ENCODE data around the gene IFNA21.
"Not testable (repeated sequence)": the region's sequence is repeated elsewhere in the genome, so short reads cannot be mapped to it uniquely, and the experiment has no call there.

Gene IFNA21

GRCh38 chr9:21154018-21154608, 12.3 kb downstream of the IFNA21 start:
- no peak overlapping the region for H3K27ac ChIP-seq
- TF ChIP-seq CTCF (IDR thresholded peaks at IDR 0.05) (peak; percentile 57), ZFX (IDR thresholded peaks at IDR 0.05; ENCODE audit: borderline replicate concordance) (no peak)

GRCh38 chr9:21153336-21154017, 13.0 kb downstream of the IFNA21 start:
- TF ChIP-seq ZFX (IDR thresholded peaks at IDR 0.05; ENCODE audit: borderline replicate concordance) (no peak), CTCF (IDR thresholded peaks at IDR 0.05) (no peak)
- H3K27ac ChIP-seq: no peak overlapping the region

DNA sequence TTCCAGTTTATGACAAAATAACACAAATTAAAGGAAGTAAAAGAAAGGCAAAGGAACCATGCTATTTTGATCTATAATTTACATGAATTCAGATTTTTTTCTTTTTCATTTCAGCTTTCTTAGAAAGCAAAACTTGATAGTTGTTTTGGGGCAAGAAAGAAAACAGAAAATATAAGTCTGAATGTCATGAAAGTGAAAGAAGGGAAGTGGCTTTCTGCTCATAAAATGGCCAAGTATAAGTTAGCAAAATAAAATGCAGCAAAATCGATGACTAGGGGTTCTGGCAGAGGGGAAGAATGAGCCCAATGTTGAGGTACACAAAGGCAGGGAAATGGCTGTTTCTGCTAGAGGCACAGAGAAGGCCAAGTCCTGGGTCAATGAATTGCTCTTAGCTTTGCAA, 21.9 kb downstream of the IFNA21 start:
- TF ChIP-seq ZFX (IDR thresholded peaks at IDR 0.05; ENCODE audit: borderline replicate concordance) (no peak), CTCF (IDR thresholded peaks at IDR 0.05) (no peak)
- H3K27ac ChIP-seq: no peak overlapping the region

DNA sequence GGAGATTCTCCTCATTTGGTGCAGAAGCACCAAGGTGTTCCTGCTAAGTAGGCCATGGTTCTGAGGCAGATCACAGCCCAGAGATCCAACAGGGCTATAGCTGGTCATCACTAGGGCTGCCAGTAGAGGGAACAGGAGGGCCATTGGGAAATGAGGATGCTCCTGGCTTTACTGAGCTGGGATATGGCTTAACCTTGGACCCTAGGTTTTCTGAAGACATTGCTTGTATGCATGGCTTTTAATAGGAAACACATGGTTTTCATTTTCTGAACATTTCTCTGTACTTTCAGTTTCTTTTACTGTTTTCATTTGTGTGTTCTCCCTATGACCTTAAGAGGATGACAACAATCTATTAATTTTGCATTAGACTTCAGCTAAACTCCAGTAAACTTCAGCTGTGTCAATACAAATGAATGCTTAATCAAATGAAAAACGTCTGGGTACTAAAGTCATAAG, 25.0 kb downstream of the IFNA21 start, which contains the start of gene IFNW1:
TSS of gene IFNW1 (minus strand) at position 406 of the 456 bp plus-strand sequence. CDS start at position 144, 262 bp downstream.
- no peak for TF ChIP-seq ZFX (IDR thresholded peaks at IDR 0.05; ENCODE audit: borderline replicate concordance)
- peak; percentile 26; the same call in 1 of the 2 replicates for TF ChIP-seq CTCF (IDR thresholded peaks at IDR 0.05)
- H3K27ac ChIP-seq: no peak within 1 kb of the TSS

DNA sequence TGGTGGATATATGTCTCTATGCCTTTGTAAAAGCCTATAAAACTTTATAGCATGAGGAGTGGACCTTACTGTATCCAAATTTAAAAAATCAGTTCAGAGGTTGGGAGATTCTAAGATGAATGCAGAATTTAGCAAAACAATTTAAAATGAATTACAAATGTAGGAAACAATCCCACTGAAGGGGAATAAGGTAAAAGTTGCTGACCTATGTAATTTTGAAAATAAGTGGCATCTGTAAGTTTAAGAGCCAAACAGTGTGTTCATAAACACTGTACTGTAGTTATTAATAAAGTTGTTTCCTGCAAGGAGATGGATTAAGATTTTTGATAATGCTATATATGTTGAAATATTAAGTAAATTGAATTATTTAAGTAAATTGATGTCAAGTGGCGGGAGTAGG, 29.4 kb downstream of the IFNA21 start:
- TF ChIP-seq CTCF (IDR thresholded peaks at IDR 0.05) (no peak), ZFX (IDR thresholded peaks at IDR 0.05; ENCODE audit: borderline replicate concordance) (no peak)
- H3K27ac ChIP-seq: no peak overlapping the region

DNA sequence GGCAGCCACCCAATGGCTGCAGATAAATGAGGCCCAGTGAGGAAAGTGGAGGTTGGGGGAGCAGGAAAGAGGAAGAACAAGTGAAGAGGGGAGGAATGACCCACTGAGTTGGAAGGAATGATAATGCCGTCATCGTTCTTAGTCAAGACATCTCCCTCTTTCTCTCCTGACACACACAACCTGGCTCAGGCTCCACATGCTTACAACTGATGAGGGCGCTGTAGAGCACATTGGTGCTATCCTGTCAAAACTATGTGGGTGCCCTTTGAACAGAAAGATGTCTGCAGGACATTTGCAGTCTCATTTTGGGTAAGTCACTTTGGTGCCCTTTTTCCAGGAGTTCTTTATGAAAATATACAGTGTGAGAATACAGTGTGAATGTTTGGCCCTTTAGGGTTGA, 30.7 kb downstream of the IFNA21 start:
- no peak overlapping the region for H3K27ac ChIP-seq
- TF ChIP-seq CTCF (IDR thresholded peaks at IDR 0.05) (no peak), ZFX (IDR thresholded peaks at IDR 0.05; ENCODE audit: borderline replicate concordance) (no peak)

GRCh38 chr9:21128186-21128585, 38.3 kb downstream of the IFNA21 start:
- not testable (repeated sequence) for H3K27ac ChIP-seq
